Loucy (cell line): Measurements from ENCODE around the gene TMEM97.

Experiments used
- EZH2phosphoT487 ChIP-seq: fragments of 200-600 bp; IDR thresholded peaks from 2 replicates; pipeline ENCODE4 v1.6.1; 2018; ENCODE audit warnings: antibody characterized with exemption, mild to moderate bottlenecking, moderate library complexity, borderline replicate concordance
- TF ChIP-seq, protein P1 (sequence below): fragments of 200-600 bp; sonication (generic); conservative IDR thresholded peaks from 2 replicates; pipeline ENCODE4 v1.5.1; 2014; ENCODE audit warnings: mild to moderate bottlenecking, antibody characterized with exemption, low read length

DNA sequence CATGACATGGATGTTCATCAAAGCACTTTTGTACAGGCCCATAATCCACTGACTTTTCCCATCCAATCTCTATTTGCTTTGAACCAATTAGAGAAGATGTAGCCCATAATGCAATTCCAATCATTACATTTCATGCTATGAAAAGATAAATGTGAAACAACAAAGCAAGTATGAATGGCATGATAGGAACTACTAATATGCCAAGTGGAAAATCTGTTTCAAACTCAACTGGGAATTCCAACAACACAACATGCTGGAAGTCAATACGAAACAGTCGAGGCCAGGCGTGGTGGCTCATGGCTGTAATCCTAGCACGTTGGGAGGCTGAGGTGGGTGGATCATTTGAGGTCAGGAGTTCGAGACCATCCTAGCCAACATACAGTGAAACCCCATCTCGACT is 39.6 kb upstream of the TMEM97 start:
- TF ChIP-seq, protein P1, sequence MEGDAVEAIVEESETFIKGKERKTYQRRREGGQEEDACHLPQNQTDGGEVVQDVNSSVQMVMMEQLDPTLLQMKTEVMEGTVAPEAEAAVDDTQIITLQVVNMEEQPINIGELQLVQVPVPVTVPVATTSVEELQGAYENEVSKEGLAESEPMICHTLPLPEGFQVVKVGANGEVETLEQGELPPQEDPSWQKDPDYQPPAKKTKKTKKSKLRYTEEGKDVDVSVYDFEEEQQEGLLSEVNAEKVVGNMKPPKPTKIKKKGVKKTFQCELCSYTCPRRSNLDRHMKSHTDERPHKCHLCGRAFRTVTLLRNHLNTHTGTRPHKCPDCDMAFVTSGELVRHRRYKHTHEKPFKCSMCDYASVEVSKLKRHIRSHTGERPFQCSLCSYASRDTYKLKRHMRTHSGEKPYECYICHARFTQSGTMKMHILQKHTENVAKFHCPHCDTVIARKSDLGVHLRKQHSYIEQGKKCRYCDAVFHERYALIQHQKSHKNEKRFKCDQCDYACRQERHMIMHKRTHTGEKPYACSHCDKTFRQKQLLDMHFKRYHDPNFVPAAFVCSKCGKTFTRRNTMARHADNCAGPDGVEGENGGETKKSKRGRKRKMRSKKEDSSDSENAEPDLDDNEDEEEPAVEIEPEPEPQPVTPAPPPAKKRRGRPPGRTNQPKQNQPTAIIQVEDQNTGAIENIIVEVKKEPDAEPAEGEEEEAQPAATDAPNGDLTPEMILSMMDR, result no peak
- TF ChIP-seq EZH2phosphoT487, result no peak
